Spleen (tissue), 11 donors: ENCODE data around the gene PDCD1. TPM values are rescaled to one million over a fixed set of nuclear protein-coding genes. Genes with fewer than 3 reads are reported as not detected.

Source experiments
- DNase-seq: peaks from one replicate; pipeline ENCODE4 v3.0.0-alpha.2; 2020
- H3K27ac ChIP-seq, 8 donors: fragments of 200-600 bp; sonication (generic) in 7 of 8; 1 replicate in 4 of 8; 2 replicates in 4 of 8; pipeline versions ENCODE4 v1.5.0 to v1.8.0; 2016 to 2021; ENCODE audit warnings: inconsistent platforms in 4 of 8, mild to moderate bottlenecking in 4 of 8, moderate library complexity in 1 of 8
- H3K27me3 ChIP-seq, 7 donors: fragments of 200-600 bp; sonication (generic) in 6 of 7; replicated peaks in 1 of 7; 1 replicate in 4 of 7; 2 replicates in 3 of 7; pipeline versions ENCODE4 v1.5.0 to v1.8.0; 2016 to 2021; ENCODE audit warnings: inconsistent platforms in 3 of 7, mild to moderate bottlenecking in 1 of 7
- H3K36me3 ChIP-seq, 6 donors: fragments of 200-600 bp; sonication (generic) in 5 of 6; 1 replicate in 4 of 6; 2 replicates in 2 of 6; pipeline versions ENCODE4 v1.5.0 to v1.8.0; 2016 to 2021; ENCODE audit warnings: inconsistent platforms in 2 of 6
- H3K4me1 ChIP-seq, 6 donors: fragments of 200-600 bp; sonication (generic) in 5 of 6; 1 replicate in 3 of 6; 2 replicates in 3 of 6; pipeline versions ENCODE4 v1.5.0 to v1.8.0; 2016 to 2021; ENCODE audit warnings: inconsistent platforms in 3 of 6
- H3K4me3 ChIP-seq, 8 donors: fragments of 200-600 bp; sonication (generic) in 7 of 8; 1 replicate in 4 of 8; 2 replicates in 4 of 8; pipeline versions ENCODE4 v1.5.0 to v1.8.0; 2016 to 2021; ENCODE audit warnings: inconsistent platforms in 4 of 8, mild to moderate bottlenecking in 4 of 8, moderate library complexity in 2 of 8
- H3K9me3 ChIP-seq, 8 donors: fragments of 200-600 bp; sonication (generic) in 7 of 8; 1 replicate in 4 of 8; 2 replicates in 4 of 8; pipeline versions ENCODE4 v1.5.0 to v1.8.0; 2016 to 2021; ENCODE audit warnings: inconsistent platforms in 4 of 8
- CTCF ChIP-seq, 11 experiments: fragments of 200-600 bp in 7 of 11; fragments of 450-650 bp in 4 of 11; sonication (generic) in 4 of 11; IDR thresholded peaks in 8 of 11; conservative IDR thresholded peaks in 3 of 11; 1 replicate in 7 of 11; 2 replicates in 4 of 11; pipeline versions ENCODE4 v1.4.0 to v1.8.0; 2016 to 2021; ENCODE audit warnings: antibody characterized with exemption in 11 of 11, inconsistent platforms in 4 of 11, mild to moderate bottlenecking in 1 of 11
- POLR2A ChIP-seq, 3 donors: fragments of 450-650 bp; IDR thresholded peaks; one replicate each; pipeline ENCODE4 v1.5.1; 2017; ENCODE audit warnings: antibody characterized with exemption in 3 of 3, mild to moderate bottlenecking in 1 of 3
- POLR2AphosphoS5 ChIP-seq, 3 donors: sonication (generic); formaldehyde crosslinking; IDR thresholded peaks; one replicate each; pipeline ENCODE4 v1.5.1; 2017; ENCODE audit warnings: antibody characterized with exemption in 3 of 3
- WGBS, 5 donors: extraction: QIAGEN DNeasy Blood & Tissue Kit in 3 of 5; methylation state at CpG; one replicate each; pipeline versions ENCODE4 v1.1.5 to v1.1.7; 2013 to 2018; 5-methylcytosine and 5-hydroxymethylcytosine counted together
- intact Hi-C: fragments of 100-400 bp; cut with DNase I; formaldehyde crosslinking; loops from one replicate; pipeline ENCODE4 v1.15.0; 2023; ENCODE audit warnings: low total_unique reads
- polyA plus RNA-seq, 3 donors: library from polyadenylated mRNA; stranded (reverse); fragments of 200-250 nt; gene quantifications; one replicate each; pipeline ENCODE4 v1.2.1, GENCODE V29; 2013
- total RNA-seq, 7 donors: library from RNA; depleted of rRNA in 3 of 7; stranded (reverse); fragments of >200 nt in 3 of 7; fragmentation: NEBNext Ultra II Directional in 4 of 7; extraction: Animal tissue kit (Norgen Biotek cat#: 25700) in 4 of 7; gene quantifications; one replicate each; pipeline versions ENCODE4 v1.1.0 to v1.2.1, GENCODE V29; 2016 to 2021
- donor health status: healthy with polysubstance abuse.
- donor health status: DM: no; HTN: no; CAD: no; lungs with moderate emphysema.
- donor health status: DM: no; HTN: no; CAD: no.
- donor health status: Bipolar disorder and iron deficiency.
- donor health status: healthy.
- donor health status: DM: no; HTN: no; CAD: no.
- donor health status: DM: yes; HTN: yes; CAD: no.

Gene PDCD1
- total and polyA plus RNA-seq, 10 donors: 2.7 to 7.9 (median 5.3) TPM

GRCh38 chr2:241871538-241872312, 13.0 kb upstream of the PDCD1 start:
- peak overlapping the region in 5 of 8 donors; percentile 14 to 85 (median 58) for H3K27ac ChIP-seq
- H3K4me1 ChIP-seq: peaks cover 0 to 61% (median 30%) of the 10 kb centered on the region in 6 donors
- H3K27me3 ChIP-seq: peaks cover 0 to 55% (median 10%) of the 10 kb centered on the region in 7 donors
- peak overlapping the region in 1 of 8 donors; percentile 17 for H3K4me3 ChIP-seq
- H3K36me3 ChIP-seq: no peaks in the 10 kb centered on the region
- H3K9me3 ChIP-seq: peaks cover 0 to 3% (median 0%) of the 10 kb centered on the region in 8 donors
- DNase-seq: no peak
- TF ChIP-seq CTCF (IDR thresholded peaks at IDR 0.05 in 8 of 11, conservative IDR thresholded peaks at IDR 0.05 in 3 of 11): no peak
- no peak for TF ChIP-seq POLR2A (IDR thresholded peaks at IDR 0.05)
- TF ChIP-seq POLR2AphosphoS5 (IDR thresholded peaks at IDR 0.05): no peak
- intact Hi-C loops: loop anchor here (10.0 kb wide), 1 partner anchor 137 kb away; the partner anchor contains the start of gene D2HGDH
- WGBS, 5 donors: 63 to 80% (median 71%) methylated on average over 27 to 38 of the region's 38 CpGs

- Histone ChIP-seq H3K9me3 (peaks cover 0 to 3% (median 0%) of the 10 kb centered on the region in 8 donors), H3K27me3 (peaks cover 0 to 63% (median 15%) of the 10 kb centered on the region in 7 donors), H3K36me3 (no peaks in the 10 kb centered on the region), H3K4me3 (peak overlapping the region in 1 of 8 donors; percentile 17), H3K27ac (peak overlapping the region in 5 of 8 donors; percentile 14 to 85 (median 58)), H3K4me1 (peaks cover 0 to 66% (median 35%) of the 10 kb centered on the region in 6 donors)
- TF ChIP-seq POLR2AphosphoS5 (IDR thresholded peaks at IDR 0.05): peak in 2 of 3 donors; percentile 19 to 59
- no peak for TF ChIP-seq CTCF (IDR thresholded peaks at IDR 0.05 in 8 of 11, conservative IDR thresholded peaks at IDR 0.05 in 3 of 11)
- intact Hi-C loops: loop anchor here (10.0 kb wide), 1 partner anchor 136 kb away; the partner anchor contains the start of gene D2HGDH
- peak; percentile 87 for DNase-seq
- WGBS, 5 donors: 35 to 63% (median 56%) methylated on average over 24 to 28 of the region's 28 CpGs
Observed at GRCh38 chr2:241870611-241871537, 12.2 kb upstream of the PDCD1 start.

DNA sequence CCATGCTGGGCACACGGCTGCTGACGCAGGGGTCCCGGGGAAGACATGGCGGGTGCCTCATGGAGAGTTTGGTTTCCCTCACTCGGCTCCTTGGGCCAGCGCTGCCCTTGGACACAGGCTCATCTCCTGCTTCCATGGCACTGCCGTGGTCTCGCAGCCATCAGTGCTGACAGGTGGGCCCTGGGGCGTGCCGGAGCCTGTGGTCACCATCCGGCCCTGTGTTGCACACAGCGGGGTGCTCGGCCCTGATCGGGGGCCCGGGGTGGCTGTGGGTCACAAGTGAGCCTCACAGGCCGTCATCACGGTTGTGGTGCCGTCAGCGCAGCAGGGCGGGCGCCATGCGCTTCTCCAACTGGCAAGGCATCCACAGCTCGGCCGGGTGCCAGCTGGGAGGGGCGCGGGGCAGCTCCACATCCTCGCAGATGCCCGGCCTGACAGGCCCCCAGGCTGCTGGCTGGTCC, 11.4 kb upstream of the PDCD1 start:
- Histone ChIP-seq H3K36me3 (no peaks in the 10 kb centered on the region), H3K4me1 (peaks cover 0 to 67% (median 35%) of the 10 kb centered on the region in 6 donors), H3K27ac (peak overlapping the region in 3 of 8 donors; percentile 77 to 85 (median 79)), H3K27me3 (peaks cover 0 to 71% (median 15%) of the 10 kb centered on the region in 7 donors), H3K9me3 (peaks cover 0 to under 1% (median 0%) of the 10 kb centered on the region in 8 donors), H3K4me3 (no peak overlapping the region)
- intact Hi-C loops: loop anchor here (10.0 kb wide), 1 partner anchor 135 kb away; the partner anchor contains the start of gene D2HGDH
- DNase-seq: no peak
- WGBS, 5 donors: 84 to 96% (median 93%) methylated on average over 14 to 28 of the region's 28 CpGs
- no peak for TF ChIP-seq POLR2AphosphoS5 (IDR thresholded peaks at IDR 0.05)
- TF ChIP-seq POLR2A (IDR thresholded peaks at IDR 0.05): no peak
- no peak for TF ChIP-seq CTCF (IDR thresholded peaks at IDR 0.05 in 8 of 11, conservative IDR thresholded peaks at IDR 0.05 in 3 of 11)
